PC-3 (cell line): ENCODE measurements around the gene GPRC5B.

Experiments used
- CTCF ChIP-seq: fragments of 300-600 bp; sonication (generic); conservative IDR thresholded peaks from 2 replicates; pipeline ENCODE4 v1.5.1; 2017; ENCODE audit warnings: antibody characterized with exemption, low read depth, mild to moderate bottlenecking, low read length
- EZH2 ChIP-seq: fragments of 300-600 bp; sonication (generic); IDR thresholded peaks from one replicate; pipeline ENCODE4 v1.6.1; 2017; ENCODE audit warnings: antibody characterized with exemption, mild to moderate bottlenecking, low read length; ENCODE audit not compliant: unreplicated experiment
- EZH2phosphoT487 ChIP-seq: fragments of 300-600 bp; sonication (generic); IDR thresholded peaks from 2 replicates; pipeline ENCODE4 v1.6.1; 2018; ENCODE audit warnings: mild to moderate bottlenecking, antibody characterized with exemption, low read length, borderline replicate concordance

DNA sequence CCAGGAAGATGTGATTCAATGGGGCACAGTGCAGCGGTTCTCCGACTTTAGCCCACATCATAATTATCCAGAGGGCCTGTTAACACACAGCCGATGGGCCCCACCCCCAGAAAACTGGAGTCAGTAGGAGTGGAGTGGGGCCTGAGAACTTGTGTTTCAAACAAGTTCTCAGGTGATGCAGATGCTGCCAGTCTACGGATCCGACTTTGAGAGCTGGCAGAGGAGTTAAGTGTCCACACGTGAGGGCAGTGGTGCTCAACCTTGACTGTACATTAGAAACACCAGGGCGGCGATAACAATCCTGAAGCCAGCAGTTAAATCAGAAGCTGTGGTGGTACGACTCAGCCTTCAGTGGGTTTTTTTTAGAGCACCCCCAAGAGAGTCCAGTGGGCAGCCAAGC lies 75.0 kb downstream of the GPRC5B start:
- TF ChIP-seq CTCF, result no peak
- TF ChIP-seq EZH2, result no peak
- no peak for TF ChIP-seq EZH2phosphoT487
